HG03175 (cell line): ENCODE results near the gene RBM34.
"Not testable (repeated sequence)": the region's sequence is repeated elsewhere in the genome, so short reads cannot be mapped to it uniquely, and the experiment has no call there.

Experiments used
- ATAC-seq: cut with Tn5 transposase; IDR thresholded peaks from one replicate; pipeline ENCODE4 v1.9.1; 2021; ENCODE audit warnings: mild to moderate bottlenecking, moderate library complexity; ENCODE audit not compliant: unreplicated experiment

The RBM34 gene

DNA sequence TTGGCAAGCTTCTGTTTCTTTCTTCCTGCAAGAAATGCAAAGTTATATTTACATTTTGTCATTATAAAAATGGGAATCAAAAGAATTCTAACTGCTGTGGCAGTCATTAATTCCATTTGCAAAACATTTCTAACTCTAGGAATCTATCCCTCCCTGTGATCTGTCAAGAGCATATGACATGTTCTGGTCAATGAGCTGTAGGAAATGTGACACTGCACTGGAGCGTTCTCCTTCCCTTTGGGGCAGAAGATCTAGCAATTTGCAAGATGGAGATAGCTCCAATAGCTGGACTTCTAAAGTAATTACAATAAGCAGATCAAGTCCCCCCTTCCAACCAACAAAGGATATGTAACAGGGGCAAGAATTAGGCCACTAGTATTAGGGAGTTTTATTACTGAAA, 38.7 kb downstream of the RBM34 start:
- no peak for ATAC-seq

GRCh38 chr1:235113183-235113917, 47.7 kb downstream of the RBM34 start:
- no peak for ATAC-seq

GRCh38 chr1:235112297-235113182, 48.5 kb downstream of the RBM34 start:
- ATAC-seq: no peak

GRCh38 chr1:235111107-235111506, 49.9 kb downstream of the RBM34 start:
- ATAC-seq: no peak

GRCh38 chr1:235108876-235109275, 52.2 kb downstream of the RBM34 start:
- ATAC-seq: no peak

GRCh38 chr1:235108185-235108593, 52.9 kb downstream of the RBM34 start:
- no peak for ATAC-seq

- no peak for ATAC-seq
Measured at GRCh38 chr1:235107368-235108184, 53.5 kb downstream of the RBM34 start.

GRCh38 chr1:235106457-235106856, 54.6 kb downstream of the RBM34 start:
- no peak for ATAC-seq

DNA sequence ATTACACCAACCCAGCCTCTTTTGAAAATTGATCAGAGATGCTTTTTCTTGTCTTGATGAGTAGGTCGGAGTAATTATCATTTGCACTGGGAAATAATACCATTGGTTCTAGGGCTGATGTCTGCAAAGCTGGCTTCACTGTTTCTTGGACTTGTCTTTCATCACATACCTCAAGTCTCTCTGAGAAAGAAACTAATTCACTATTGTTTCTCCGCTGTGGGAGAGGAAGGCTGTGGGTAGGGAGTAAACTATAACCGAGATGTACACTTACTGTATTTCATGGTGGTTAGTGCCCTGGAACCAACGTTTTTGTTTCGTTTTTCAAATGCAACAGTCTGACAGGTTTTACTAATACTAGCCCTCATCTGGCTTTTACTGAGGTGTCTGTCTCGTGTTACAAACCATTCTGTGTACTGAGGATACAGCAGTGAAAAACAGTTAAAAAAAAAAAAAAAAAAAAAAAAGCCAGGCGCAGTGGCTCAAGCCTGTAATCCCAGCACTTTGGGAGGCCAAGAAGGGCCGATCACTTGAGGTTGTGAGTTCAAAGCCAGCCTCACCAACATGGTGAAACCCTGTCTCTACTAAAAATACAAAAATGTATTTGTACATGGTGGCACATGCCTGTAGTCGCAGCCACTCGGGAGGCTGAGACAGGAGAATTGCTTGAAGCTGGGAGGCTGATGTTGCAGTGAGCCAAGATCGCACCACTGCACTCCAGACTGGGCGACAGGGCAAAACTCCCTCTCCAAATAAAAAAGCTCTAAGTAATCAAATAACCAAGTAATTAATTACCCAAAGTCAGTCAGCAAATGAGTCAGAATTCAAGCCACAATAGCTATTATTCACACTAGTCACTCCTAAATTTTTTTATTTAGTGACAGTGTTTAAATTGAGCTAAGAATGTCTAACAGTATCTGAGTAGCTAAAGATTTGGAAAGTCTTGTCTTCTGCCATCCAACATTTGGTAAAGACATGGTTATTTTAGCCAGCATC, 55.7 kb downstream of the RBM34 start:
- ATAC-seq: peak; percentile 86

- no peak for ATAC-seq
Measured at GRCh38 chr1:235102993-235103411, 58.0 kb downstream of the RBM34 start.

DNA sequence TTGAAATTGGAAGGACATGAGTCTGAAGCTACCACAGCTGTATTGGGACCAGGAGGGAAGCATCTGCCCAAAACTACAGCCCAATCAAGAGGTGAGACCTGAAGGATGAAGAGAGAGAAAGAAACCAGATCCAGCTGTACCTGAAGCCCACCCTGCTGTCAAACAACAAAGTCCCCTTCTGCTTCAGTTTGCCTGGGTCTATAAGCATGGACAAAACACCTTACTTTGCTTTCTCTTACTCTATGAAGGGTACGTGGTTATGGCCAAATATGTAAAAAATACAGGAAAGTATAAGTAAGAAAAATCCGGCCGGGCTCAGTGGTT, 58.8 kb downstream of the RBM34 start:
- ATAC-seq: no peak

- no peak for ATAC-seq
Measured at GRCh38 chr1:235101558-235102258, 59.3 kb downstream of the RBM34 start.

DNA sequence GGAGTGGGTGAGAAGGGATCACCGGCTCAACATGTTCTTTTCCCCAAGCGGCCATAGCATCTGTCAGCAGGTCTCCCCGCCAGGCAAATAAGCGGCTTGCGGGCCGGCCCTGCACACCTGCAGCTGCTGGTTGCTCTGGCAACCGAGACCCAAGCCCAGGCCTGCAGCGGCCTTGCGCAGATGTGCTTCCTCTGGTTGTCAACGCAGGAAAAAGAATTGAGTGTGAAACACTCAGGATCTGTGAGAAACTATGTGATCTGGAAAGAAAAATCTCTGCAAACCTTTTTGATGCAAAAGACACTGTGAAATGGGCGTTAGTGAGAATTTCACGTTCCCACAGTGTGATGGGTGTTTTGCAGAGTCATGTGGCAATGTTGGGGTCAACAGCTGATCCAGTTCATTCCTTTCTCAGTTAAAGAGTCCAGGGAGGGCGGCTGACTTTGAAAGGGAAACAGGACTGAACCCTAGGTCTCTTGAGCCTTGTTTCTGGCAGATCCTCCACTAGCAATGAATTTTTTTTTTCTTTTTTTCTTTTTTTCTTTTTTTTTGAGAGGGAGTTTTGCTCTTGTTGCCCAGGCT, 60.8 kb downstream of the RBM34 start:
- no peak for ATAC-seq

DNA sequence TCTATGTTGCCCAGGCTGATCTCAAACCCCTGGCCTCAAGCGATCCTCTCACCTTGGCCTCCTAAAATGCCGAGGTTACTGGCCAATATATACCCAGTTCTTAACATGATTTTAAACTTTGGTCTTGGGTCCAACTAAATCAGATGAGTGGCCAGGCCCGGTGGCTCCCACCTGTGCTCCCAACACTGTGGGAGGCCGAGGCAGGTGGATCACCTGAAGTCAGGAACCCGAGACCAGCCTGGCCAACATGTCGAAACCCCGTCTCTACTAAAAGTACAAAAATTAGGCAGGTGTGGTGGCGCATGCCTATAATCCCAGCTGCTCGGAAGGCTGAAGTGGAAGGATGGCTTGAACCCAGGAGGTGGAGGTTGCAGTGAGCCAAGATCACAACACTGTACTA, 62.1 kb downstream of the RBM34 start:
- no peak for ATAC-seq

GRCh38 chr1:235098547-235098946, 62.5 kb downstream of the RBM34 start:
- no peak for ATAC-seq

- not testable (repeated sequence) for ATAC-seq
Measured at GRCh38 chr1:235097501-235097900, 63.5 kb downstream of the RBM34 start.

GRCh38 chr1:235095938-235096562, 65.0 kb downstream of the RBM34 start:
- ATAC-seq: no peak

DNA sequence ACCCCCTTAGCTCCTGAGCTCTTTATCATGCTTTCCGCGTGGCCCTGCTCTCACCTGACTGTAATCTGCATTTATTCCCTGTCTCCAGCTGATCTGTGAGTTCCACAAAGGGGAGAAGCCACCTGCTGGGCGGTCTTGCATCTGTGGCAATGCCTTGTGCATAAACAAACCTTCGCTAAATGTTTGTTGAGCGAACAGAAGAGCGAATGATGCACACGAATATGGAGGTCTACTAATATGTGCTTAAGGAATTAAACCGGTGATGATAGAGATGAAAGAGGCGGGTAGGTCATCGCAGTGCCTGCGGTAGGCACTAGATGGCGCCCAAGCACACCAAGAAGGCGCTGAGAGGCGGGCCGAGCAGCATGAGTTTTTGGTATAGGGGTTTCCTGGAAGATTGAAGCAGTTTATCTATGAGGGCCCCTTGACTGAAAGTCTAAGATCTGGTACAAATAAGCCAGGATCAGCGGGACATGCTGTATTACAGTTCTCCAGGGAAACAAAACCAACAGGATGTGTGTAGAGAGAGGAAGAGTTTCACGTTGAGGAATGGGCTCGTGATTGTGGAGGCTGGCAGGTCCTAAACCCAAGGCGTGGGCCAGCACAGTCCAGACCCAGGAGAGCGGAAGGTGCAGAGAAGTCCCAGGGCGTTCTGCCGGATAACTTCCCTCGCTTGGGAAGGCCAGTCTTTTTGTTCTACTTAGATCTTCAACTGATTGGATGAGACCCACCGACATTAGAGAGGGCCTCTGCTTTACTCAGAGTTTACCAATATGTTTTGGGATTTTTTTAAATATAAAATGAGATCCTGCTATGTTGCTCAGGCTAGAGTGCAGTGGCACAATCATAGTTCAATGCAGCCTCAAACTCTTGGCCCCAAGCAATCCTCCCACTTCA, 67.1 kb downstream of the RBM34 start:
- peak; percentile 76 for ATAC-seq
